OCI-LY7 (cell line): ENCODE results near the gene POR.

Experiments used
- CTCF ChIP-seq: fragments of 200-600 bp; sonication (generic); conservative IDR thresholded peaks from 2 replicates; pipeline ENCODE4 v1.5.1; 2014; ENCODE audit warnings: mild to moderate bottlenecking, antibody characterized with exemption, low read length, moderate library complexity, mixed read lengths
- EZH2phosphoT487 ChIP-seq: fragments of 200-600 bp; sonication (generic); IDR thresholded peaks from 2 replicates; pipeline ENCODE4 v1.6.1; 2018; ENCODE audit warnings: low read depth, borderline replicate concordance, mild to moderate bottlenecking, mixed run types, antibody characterized with exemption, low read length, moderate library complexity, mixed read lengths

GRCh38 chr7:75914169-75914654, 743 bp upstream of the POR start:
- TF ChIP-seq CTCF (no peak), EZH2phosphoT487 (no peak)
